WTC11 (cell line): ENCODE data around the gene FAM3B. TPM values are rescaled to one million over a fixed set of nuclear protein-coding genes. Genes with fewer than 3 reads are reported as not detected.

ENCODE experiments used
- ATAC-seq: fragments of 200-7000 bp; cut with Tn5 transposase; 2 replicates; pipeline ENCODE4 v1.10.0; 2021; ENCODE audit warnings: mild to moderate bottlenecking, moderate library complexity
- CTCF ChIA-PET: fragments of 300-600 bp; sonication (Branson Sonifier 250); formaldehyde crosslinking; loops from one replicate; lab custom pipeline; 2021; ENCODE audit warnings: antibody characterized with exemption; lab: Charles Lee
- POLR2A ChIA-PET: fragments of 350-600 bp; sonication (Branson Sonifier 250); formaldehyde crosslinking; loops from one replicate; lab custom pipeline; 2021; ENCODE audit warnings: antibody characterized with exemption; lab: Charles Lee
- DNase-seq: peaks from one replicate; pipeline ENCODE4 v3.0.0; 2021; ENCODE audit warnings: low spot score
- H3K27ac Mint-ChIP-seq: 2 replicates; pipeline ENCODE4 v1.8.0; 2021; ENCODE audit warnings: mixed read lengths
- H3K27me3 Mint-ChIP-seq: 2 replicates; pipeline ENCODE4 v1.8.0; 2021; ENCODE audit warnings: low read depth, mild to moderate bottlenecking, moderate library complexity, mixed read lengths
- H3K36me3 Mint-ChIP-seq: 2 replicates; pipeline ENCODE4 v1.8.0; 2021; ENCODE audit warnings: mixed read lengths
- H3K4me1 Mint-ChIP-seq: 2 replicates; pipeline ENCODE4 v1.8.0; 2022; ENCODE audit warnings: mixed read lengths
- H3K4me3 Mint-ChIP-seq: 2 replicates; pipeline ENCODE4 v1.8.0; 2021; ENCODE audit warnings: mild to moderate bottlenecking, moderate library complexity, mixed read lengths
- H3K9me3 Mint-ChIP-seq: 2 replicates; pipeline ENCODE4 v1.8.0; 2021; ENCODE audit warnings: mixed read lengths
- ARID4B ChIP-seq: sonication (generic); formaldehyde crosslinking; IDR thresholded peaks from 2 replicates; pipeline ENCODE4 v1.8.0; 2023; ENCODE audit warnings: missing genetic modification reagents, mild to moderate bottlenecking, borderline replicate concordance
- ATF1 ChIP-seq: sonication (generic); formaldehyde crosslinking; IDR thresholded peaks from 2 replicates; pipeline ENCODE4 v1.8.1; 2023; ENCODE audit warnings: mild to moderate bottlenecking, moderate library complexity, missing genetic modification reagents
- EMX1 ChIP-seq: fragments of 250-450 bp; sonication (Bioruptor Pico); IDR thresholded peaks from 2 replicates; pipeline ENCODE4 v1.8.0; 2021; ENCODE audit warnings: mild to moderate bottlenecking
- KAT7 ChIP-seq: sonication (generic); formaldehyde crosslinking; IDR thresholded peaks from 2 replicates; pipeline ENCODE4 v1.8.1; 2023; ENCODE audit warnings: missing genetic modification reagents, mild to moderate bottlenecking, borderline replicate concordance
- NFE2L1 ChIP-seq: sonication (generic); formaldehyde crosslinking; IDR thresholded peaks from 2 replicates; pipeline ENCODE4 v1.8.1; 2023; ENCODE audit warnings: missing genetic modification reagents
- NR2C2 ChIP-seq: sonication (generic); formaldehyde crosslinking; IDR thresholded peaks from 2 replicates; pipeline ENCODE4 v1.8.0; 2022; ENCODE audit warnings: mild to moderate bottlenecking, missing genetic modification reagents
- SMAD4 ChIP-seq: sonication (generic); formaldehyde crosslinking; IDR thresholded peaks from 2 replicates; pipeline ENCODE4 v1.8.0; 2022; ENCODE audit warnings: mild to moderate bottlenecking, missing genetic modification reagents
- TEAD1 ChIP-seq: sonication (generic); formaldehyde crosslinking; IDR thresholded peaks from 2 replicates; pipeline ENCODE4 v1.8.0; 2022; ENCODE audit warnings: mild to moderate bottlenecking, missing genetic modification reagents
- ZNF425 ChIP-seq: fragments of 250-450 bp; sonication (Bioruptor Pico); conservative IDR thresholded peaks from 2 replicates; pipeline ENCODE4 v1.9.0; 2021; ENCODE audit warnings: mild to moderate bottlenecking
- total RNA-seq: library from RNA; stranded (reverse); gene quantifications from 3 replicates; pipeline ENCODE4 v1.2.3, GENCODE V29; 2021
- TF ChIP-seq, protein P1 (sequence below): sonication (generic); formaldehyde crosslinking; IDR thresholded peaks from 2 replicates; pipeline ENCODE4 v1.8.0; 2023; ENCODE audit warnings: mild to moderate bottlenecking, missing genetic modification reagents
- TF ChIP-seq, protein P2 (sequence below): fragments of 250-450 bp; sonication (Bioruptor Pico); IDR thresholded peaks from 2 replicates; pipeline ENCODE4 v1.9.0; 2021; ENCODE audit warnings: mild to moderate bottlenecking
- TF ChIP-seq, protein P3 (sequence below): fragments of 250-450 bp; sonication (Bioruptor Pico); IDR thresholded peaks from 2 replicates; pipeline ENCODE4 v2.1.2; 2022; ENCODE audit warnings: mild to moderate bottlenecking, moderate library complexity
- TF ChIP-seq, protein P4 (sequence below): sonication (generic); formaldehyde crosslinking; conservative IDR thresholded peaks from 2 replicates; pipeline ENCODE4 v1.8.1; 2023; ENCODE audit warnings: mild to moderate bottlenecking, low read depth, missing genetic modification reagents, moderate library complexity
- TF ChIP-seq, protein P5 (sequence below): fragments of 250-450 bp; sonication (Bioruptor Pico); IDR thresholded peaks from 2 replicates; pipeline ENCODE4 v1.9.0; 2021; ENCODE audit warnings: moderate library complexity, mild to moderate bottlenecking, inconsistent platforms, borderline replicate concordance
- TF ChIP-seq, protein P6 (sequence below): fragments of 250-450 bp; sonication (Bioruptor Pico); IDR thresholded peaks from 2 replicates; pipeline ENCODE4 v1.9.0; 2021; ENCODE audit warnings: mild to moderate bottlenecking, borderline replicate concordance
- TF ChIP-seq, protein P7 (sequence below): sonication (generic); formaldehyde crosslinking; IDR thresholded peaks from 2 replicates; pipeline ENCODE4 v1.8.1; 2022; ENCODE audit warnings: mild to moderate bottlenecking, missing genetic modification reagents, moderate library complexity, borderline replicate concordance

Gene FAM3B
- total RNA-seq, 1 experiment from 2014 or later: 1.4 TPM

DNA sequence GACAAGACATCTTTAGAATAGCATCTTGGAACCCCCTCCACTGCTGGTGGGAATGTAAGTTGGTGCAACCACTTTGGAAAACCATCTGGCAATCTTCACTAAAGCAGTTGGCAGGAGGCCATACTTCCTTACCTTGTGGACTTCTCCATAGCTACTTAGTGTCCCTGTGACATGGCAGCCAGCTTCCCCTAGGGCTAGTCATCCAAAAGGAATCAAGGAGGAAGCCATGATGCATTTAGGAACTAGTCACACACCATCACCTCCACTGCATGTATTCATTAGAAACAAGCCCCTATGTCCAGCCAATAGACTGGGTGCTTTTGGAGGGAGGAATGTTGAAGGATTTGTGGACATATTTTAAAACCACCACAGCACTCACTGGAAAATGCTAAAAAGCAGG is 65.1 kb downstream of the FAM3B start:
- H3K4me1 Mint-ChIP-seq: peaks cover 7% of the 10 kb centered on the region
- H3K27me3 Mint-ChIP-seq: peaks cover 3% of the 10 kb centered on the region; the same call in 1 of the 2 replicates
- CTCF ChIA-PET: no interaction called here
- peaks cover 20% of the 10 kb centered on the region for H3K9me3 Mint-ChIP-seq
- H3K36me3 Mint-ChIP-seq: peaks cover 6% of the 10 kb centered on the region
- ATAC-seq (no peak), DNase-seq (no peak)
- no peak overlapping the region for H3K27ac Mint-ChIP-seq
- POLR2A ChIA-PET: no interaction called here
- no peak overlapping the region for H3K4me3 Mint-ChIP-seq
- TF ChIP-seq, protein P1, sequence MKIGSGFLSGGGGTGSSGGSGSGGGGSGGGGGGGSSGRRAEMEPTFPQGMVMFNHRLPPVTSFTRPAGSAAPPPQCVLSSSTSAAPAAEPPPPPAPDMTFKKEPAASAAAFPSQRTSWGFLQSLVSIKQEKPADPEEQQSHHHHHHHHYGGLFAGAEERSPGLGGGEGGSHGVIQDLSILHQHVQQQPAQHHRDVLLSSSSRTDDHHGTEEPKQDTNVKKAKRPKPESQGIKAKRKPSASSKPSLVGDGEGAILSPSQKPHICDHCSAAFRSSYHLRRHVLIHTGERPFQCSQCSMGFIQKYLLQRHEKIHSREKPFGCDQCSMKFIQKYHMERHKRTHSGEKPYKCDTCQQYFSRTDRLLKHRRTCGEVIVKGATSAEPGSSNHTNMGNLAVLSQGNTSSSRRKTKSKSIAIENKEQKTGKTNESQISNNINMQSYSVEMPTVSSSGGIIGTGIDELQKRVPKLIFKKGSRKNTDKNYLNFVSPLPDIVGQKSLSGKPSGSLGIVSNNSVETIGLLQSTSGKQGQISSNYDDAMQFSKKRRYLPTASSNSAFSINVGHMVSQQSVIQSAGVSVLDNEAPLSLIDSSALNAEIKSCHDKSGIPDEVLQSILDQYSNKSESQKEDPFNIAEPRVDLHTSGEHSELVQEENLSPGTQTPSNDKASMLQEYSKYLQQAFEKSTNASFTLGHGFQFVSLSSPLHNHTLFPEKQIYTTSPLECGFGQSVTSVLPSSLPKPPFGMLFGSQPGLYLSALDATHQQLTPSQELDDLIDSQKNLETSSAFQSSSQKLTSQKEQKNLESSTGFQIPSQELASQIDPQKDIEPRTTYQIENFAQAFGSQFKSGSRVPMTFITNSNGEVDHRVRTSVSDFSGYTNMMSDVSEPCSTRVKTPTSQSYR (CRISPR knock-in tag): no peak
- TF ChIP-seq ZNF425 (CRISPR knock-in tag) (no peak), EMX1 (CRISPR knock-in tag) (no peak), ARID4B (CRISPR knock-in tag) (no peak), SMAD4 (CRISPR knock-in tag) (no peak), TEAD1 (CRISPR knock-in tag) (no peak), NR2C2 (no peak), NFE2L1 (CRISPR knock-in tag) (no peak), KAT7 (CRISPR knock-in tag) (no peak), ATF1 (CRISPR knock-in tag) (no peak)
- TF ChIP-seq, protein P2, sequence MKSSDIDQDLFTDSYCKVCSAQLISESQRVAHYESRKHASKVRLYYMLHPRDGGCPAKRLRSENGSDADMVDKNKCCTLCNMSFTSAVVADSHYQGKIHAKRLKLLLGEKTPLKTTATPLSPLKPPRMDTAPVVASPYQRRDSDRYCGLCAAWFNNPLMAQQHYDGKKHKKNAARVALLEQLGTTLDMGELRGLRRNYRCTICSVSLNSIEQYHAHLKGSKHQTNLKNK (CRISPR knock-in tag): no peak
- TF ChIP-seq, protein P3, sequence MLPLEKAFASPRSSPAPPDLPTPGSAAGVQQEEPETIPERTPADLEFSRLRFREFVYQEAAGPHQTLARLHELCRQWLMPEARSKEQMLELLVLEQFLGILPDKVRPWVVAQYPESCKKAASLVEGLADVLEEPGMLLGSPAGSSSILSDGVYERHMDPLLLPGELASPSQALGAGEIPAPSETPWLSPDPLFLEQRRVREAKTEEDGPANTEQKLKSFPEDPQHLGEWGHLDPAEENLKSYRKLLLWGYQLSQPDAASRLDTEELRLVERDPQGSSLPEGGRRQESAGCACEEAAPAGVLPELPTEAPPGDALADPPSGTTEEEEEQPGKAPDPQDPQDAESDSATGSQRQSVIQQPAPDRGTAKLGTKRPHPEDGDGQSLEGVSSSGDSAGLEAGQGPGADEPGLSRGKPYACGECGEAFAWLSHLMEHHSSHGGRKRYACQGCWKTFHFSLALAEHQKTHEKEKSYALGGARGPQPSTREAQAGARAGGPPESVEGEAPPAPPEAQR (CRISPR knock-in tag): no peak
- TF ChIP-seq, protein P4, sequence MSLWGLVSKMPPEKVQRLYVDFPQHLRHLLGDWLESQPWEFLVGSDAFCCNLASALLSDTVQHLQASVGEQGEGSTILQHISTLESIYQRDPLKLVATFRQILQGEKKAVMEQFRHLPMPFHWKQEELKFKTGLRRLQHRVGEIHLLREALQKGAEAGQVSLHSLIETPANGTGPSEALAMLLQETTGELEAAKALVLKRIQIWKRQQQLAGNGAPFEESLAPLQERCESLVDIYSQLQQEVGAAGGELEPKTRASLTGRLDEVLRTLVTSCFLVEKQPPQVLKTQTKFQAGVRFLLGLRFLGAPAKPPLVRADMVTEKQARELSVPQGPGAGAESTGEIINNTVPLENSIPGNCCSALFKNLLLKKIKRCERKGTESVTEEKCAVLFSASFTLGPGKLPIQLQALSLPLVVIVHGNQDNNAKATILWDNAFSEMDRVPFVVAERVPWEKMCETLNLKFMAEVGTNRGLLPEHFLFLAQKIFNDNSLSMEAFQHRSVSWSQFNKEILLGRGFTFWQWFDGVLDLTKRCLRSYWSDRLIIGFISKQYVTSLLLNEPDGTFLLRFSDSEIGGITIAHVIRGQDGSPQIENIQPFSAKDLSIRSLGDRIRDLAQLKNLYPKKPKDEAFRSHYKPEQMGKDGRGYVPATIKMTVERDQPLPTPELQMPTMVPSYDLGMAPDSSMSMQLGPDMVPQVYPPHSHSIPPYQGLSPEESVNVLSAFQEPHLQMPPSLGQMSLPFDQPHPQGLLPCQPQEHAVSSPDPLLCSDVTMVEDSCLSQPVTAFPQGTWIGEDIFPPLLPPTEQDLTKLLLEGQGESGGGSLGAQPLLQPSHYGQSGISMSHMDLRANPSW: no peak
- TF ChIP-seq, protein P5, sequence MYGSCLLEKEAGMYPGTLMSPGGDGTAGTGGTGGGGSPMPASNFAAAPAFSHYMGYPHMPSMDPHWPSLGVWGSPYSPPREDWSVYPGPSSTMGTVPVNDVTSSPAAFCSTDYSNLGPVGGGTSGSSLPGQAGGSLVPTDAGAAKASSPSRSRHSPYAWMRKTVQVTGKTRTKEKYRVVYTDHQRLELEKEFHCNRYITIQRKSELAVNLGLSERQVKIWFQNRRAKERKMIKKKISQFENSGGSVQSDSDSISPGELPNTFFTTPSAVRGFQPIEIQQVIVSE (CRISPR knock-in tag): no peak
- TF ChIP-seq, protein P6, sequence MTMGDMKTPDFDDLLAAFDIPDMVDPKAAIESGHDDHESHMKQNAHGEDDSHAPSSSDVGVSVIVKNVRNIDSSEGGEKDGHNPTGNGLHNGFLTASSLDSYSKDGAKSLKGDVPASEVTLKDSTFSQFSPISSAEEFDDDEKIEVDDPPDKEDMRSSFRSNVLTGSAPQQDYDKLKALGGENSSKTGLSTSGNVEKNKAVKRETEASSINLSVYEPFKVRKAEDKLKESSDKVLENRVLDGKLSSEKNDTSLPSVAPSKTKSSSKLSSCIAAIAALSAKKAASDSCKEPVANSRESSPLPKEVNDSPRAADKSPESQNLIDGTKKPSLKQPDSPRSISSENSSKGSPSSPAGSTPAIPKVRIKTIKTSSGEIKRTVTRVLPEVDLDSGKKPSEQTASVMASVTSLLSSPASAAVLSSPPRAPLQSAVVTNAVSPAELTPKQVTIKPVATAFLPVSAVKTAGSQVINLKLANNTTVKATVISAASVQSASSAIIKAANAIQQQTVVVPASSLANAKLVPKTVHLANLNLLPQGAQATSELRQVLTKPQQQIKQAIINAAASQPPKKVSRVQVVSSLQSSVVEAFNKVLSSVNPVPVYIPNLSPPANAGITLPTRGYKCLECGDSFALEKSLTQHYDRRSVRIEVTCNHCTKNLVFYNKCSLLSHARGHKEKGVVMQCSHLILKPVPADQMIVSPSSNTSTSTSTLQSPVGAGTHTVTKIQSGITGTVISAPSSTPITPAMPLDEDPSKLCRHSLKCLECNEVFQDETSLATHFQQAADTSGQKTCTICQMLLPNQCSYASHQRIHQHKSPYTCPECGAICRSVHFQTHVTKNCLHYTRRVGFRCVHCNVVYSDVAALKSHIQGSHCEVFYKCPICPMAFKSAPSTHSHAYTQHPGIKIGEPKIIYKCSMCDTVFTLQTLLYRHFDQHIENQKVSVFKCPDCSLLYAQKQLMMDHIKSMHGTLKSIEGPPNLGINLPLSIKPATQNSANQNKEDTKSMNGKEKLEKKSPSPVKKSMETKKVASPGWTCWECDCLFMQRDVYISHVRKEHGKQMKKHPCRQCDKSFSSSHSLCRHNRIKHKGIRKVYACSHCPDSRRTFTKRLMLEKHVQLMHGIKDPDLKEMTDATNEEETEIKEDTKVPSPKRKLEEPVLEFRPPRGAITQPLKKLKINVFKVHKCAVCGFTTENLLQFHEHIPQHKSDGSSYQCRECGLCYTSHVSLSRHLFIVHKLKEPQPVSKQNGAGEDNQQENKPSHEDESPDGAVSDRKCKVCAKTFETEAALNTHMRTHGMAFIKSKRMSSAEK (CRISPR knock-in tag): no peak
- TF ChIP-seq, protein P7, sequence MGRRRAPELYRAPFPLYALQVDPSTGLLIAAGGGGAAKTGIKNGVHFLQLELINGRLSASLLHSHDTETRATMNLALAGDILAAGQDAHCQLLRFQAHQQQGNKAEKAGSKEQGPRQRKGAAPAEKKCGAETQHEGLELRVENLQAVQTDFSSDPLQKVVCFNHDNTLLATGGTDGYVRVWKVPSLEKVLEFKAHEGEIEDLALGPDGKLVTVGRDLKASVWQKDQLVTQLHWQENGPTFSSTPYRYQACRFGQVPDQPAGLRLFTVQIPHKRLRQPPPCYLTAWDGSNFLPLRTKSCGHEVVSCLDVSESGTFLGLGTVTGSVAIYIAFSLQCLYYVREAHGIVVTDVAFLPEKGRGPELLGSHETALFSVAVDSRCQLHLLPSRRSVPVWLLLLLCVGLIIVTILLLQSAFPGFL (CRISPR knock-in tag): no peak
